HCT116 (cell line): ENCODE results near the gene BMP8B. TPM values are rescaled to one million over a fixed set of nuclear protein-coding genes. Genes with fewer than 3 reads are reported as not detected.

Experiments
- ATAC-seq: fragments of 200-7000 bp; cut with Tn5 transposase; 2 replicates; pipeline ENCODE4 v1.9.1; 2020; ENCODE audit warnings: mild to moderate bottlenecking, moderate library complexity
- BruUV-seq: library from RNA; stranded (reverse); fragments of 400-500 nt; replicated peaks from 2 replicates; lab custom pipeline; 2021; lab: Mats Ljungman, UMichigan
- CTCF ChIA-PET: fragments of 300-600 bp; sonication (Branson Sonifier 250); formaldehyde crosslinking; loops from one replicate; lab custom pipeline; 2021; ENCODE audit warnings: antibody characterized with exemption; lab: Charles Lee
- POLR2A ChIA-PET: fragments of 300-600, 350-600 bp; sonication (Branson Sonifier 250); formaldehyde crosslinking; loops from one replicate; lab custom pipeline; 2021; ENCODE audit warnings: antibody characterized with exemption; lab: Charles Lee
- RAD21 ChIA-PET, 2 experiments: fragments of 300-600 bp; sonication (Branson Sonifier 250); formaldehyde crosslinking; loops; one replicate each; lab custom pipeline; 2023; ENCODE audit warnings: low total read pairs in 2 of 2; ENCODE audit not compliant: uncharacterized antibody in 2 of 2, unreplicated experiment in 2 of 2, low non-redundant PET in 1 of 2; lab: Charles Lee
- DNase-seq: peaks from one replicate; pipeline ENCODE4 v3.0.0-alpha.2; 2010; ENCODE audit warnings: low read depth, low spot score
- H2AFZ ChIP-seq: fragments of 200-600 bp; shearing (Covaris generic), sonication (generic); 2 replicates; pipeline ENCODE4 v1.6.1; 2017; ENCODE audit warnings: low read depth, mixed run types, mixed read lengths, antibody characterized with exemption, low read length; ENCODE audit not compliant: poor library complexity, severe bottlenecking
- H3K27ac ChIP-seq: 2 replicates; pipeline ENCODE4 v1.5.1; 2012; ENCODE audit warnings: low read depth, low read length
- H3K27me3 ChIP-seq: fragments of 200-600 bp; sonication (generic); 2 replicates; pipeline ENCODE4 v1.6.1; 2016; ENCODE audit warnings: mixed run types, low read length, mixed read lengths; ENCODE audit not compliant: insufficient read depth
- H3K36me3 ChIP-seq, 2 experiments: fragments of 200-500 bp in 1 of 2; fragments of 200-600 bp in 1 of 2; sonication (Bioruptor generic) in 1 of 2; sonication (generic) in 1 of 2; 2 replicates each; pipeline versions ENCODE4 v1.5.1 to v1.6.1; 2014 to 2016; ENCODE audit warnings: low read length in 2 of 2, inconsistent platforms in 1 of 2, mixed read lengths in 1 of 2, mixed run types in 1 of 2; ENCODE audit not compliant: insufficient read depth in 2 of 2, control insufficient read depth in 1 of 2
- H3K4me1 ChIP-seq, 2 experiments: fragments of 200-600 bp in 1 of 2; sonication (generic) in 1 of 2; 2 replicates each; pipeline versions ENCODE4 v1.5.1 to v1.6.1; 2012 to 2017; ENCODE audit warnings: low read length in 2 of 2, inconsistent platforms in 1 of 2, mild to moderate bottlenecking in 1 of 2, mixed read lengths in 1 of 2, mixed run types in 1 of 2, moderate library complexity in 1 of 2; ENCODE audit not compliant: insufficient read depth in 2 of 2, control insufficient read depth in 1 of 2
- H3K4me2 ChIP-seq: fragments of 200-600 bp; sonication (generic); 2 replicates; pipeline ENCODE4 v1.6.1; 2017; ENCODE audit warnings: mixed run types, low read length, mixed read lengths
- H3K4me3 ChIP-seq, 2 experiments: fragments of 200-600 bp in 1 of 2; sonication (generic) in 1 of 2; replicated peaks in 1 of 2; 2 replicates each; pipeline ENCODE4 v1.5.1; 2011 to 2016; ENCODE audit warnings: low read length in 2 of 2, control low read depth in 1 of 2, low read depth in 1 of 2, mild to moderate bottlenecking in 1 of 2, mixed read lengths in 1 of 2, mixed run types in 1 of 2
- H3K79me2 ChIP-seq: fragments of 200-600 bp; sonication (generic); 2 replicates; pipeline ENCODE4 v1.6.1; 2017; ENCODE audit warnings: mild to moderate bottlenecking, mixed run types, low read length, moderate library complexity, mixed read lengths; ENCODE audit not compliant: insufficient read depth
- H3K9ac ChIP-seq: fragments of 200-600 bp; sonication (generic); 2 replicates; pipeline ENCODE4 v1.6.1; 2016; ENCODE audit warnings: low read length, mixed read lengths
- H3K9me2 ChIP-seq: fragments of 200-600 bp; sonication (generic), shearing (Covaris generic); 2 replicates; pipeline ENCODE4 v1.6.1; 2017; ENCODE audit warnings: mixed run types, mild to moderate bottlenecking, moderate library complexity; ENCODE audit not compliant: insufficient read depth
- H3K9me3 ChIP-seq, 2 experiments: fragments of 200-500 bp in 1 of 2; fragments of 200-600 bp in 1 of 2; sonication (Bioruptor generic) in 1 of 2; sonication (generic) in 1 of 2; 2 replicates each; pipeline ENCODE4 v1.6.1; 2014 to 2017; ENCODE audit warnings: low read length in 2 of 2, mixed read lengths in 2 of 2, inconsistent platforms in 1 of 2, low read depth in 1 of 2, mild to moderate bottlenecking in 1 of 2, mixed run types in 1 of 2, moderate library complexity in 1 of 2; ENCODE audit not compliant: control insufficient read depth in 1 of 2, insufficient read depth in 1 of 2
- H4K20me1 ChIP-seq: fragments of 200-600 bp; sonication (generic), shearing (Covaris generic); 2 replicates; pipeline ENCODE4 v1.6.1; 2017; ENCODE audit warnings: mixed run types, mild to moderate bottlenecking, moderate library complexity; ENCODE audit not compliant: insufficient read depth
- CEBPB ChIP-seq: IDR thresholded peaks from 2 replicates; pipeline ENCODE4 v1.6.1; 2012; ENCODE audit warnings: low read depth
- EGR1 ChIP-seq: IDR thresholded peaks from 2 replicates; pipeline ENCODE4 v1.6.1; 2012; ENCODE audit warnings: low read depth
- ELF1 ChIP-seq: IDR thresholded peaks from 2 replicates; pipeline ENCODE4 v1.6.1; 2012; ENCODE audit warnings: low read depth, borderline replicate concordance
- EZH2phosphoT487 ChIP-seq: fragments of 200-600 bp; IDR thresholded peaks from 2 replicates; pipeline ENCODE4 v1.6.1; 2018; ENCODE audit warnings: antibody characterized with exemption, borderline replicate concordance
- FOSL1 ChIP-seq: IDR thresholded peaks from 2 replicates; pipeline ENCODE4 v1.6.1; 2012; ENCODE audit warnings: low read depth
- POLR2A ChIP-seq: IDR thresholded peaks from 2 replicates; pipeline ENCODE4 v1.7.0; 2011; ENCODE audit warnings: borderline replicate concordance; ENCODE audit not compliant: insufficient read depth, insufficient read length; ENCODE audit errors: extremely low read depth
- POLR2AphosphoS5 ChIP-seq: IDR thresholded peaks from 2 replicates; pipeline ENCODE4 v1.6.1; 2011; ENCODE audit warnings: mild to moderate bottlenecking, low read depth, low read length, moderate library complexity
- RAD21 ChIP-seq: IDR thresholded peaks from 2 replicates; pipeline ENCODE4 v1.6.1; 2012; ENCODE audit warnings: low read depth, mild to moderate bottlenecking
- SP1 ChIP-seq: IDR thresholded peaks from 2 replicates; pipeline ENCODE4 v1.6.1; 2012; ENCODE audit warnings: low read depth
- YY1 ChIP-seq: IDR thresholded peaks from 2 replicates; pipeline ENCODE4 v1.6.1; 2011; ENCODE audit warnings: low read length, low read depth, moderate library complexity, mild to moderate bottlenecking; ENCODE audit not compliant: insufficient replicate concordance; ENCODE audit errors: extremely low read depth
- ZNF274 ChIP-seq: fragments of 200-500 bp; sonication (Bioruptor generic); IDR thresholded peaks from 2 replicates; pipeline ENCODE4 v1.6.1; 2014; ENCODE audit warnings: mild to moderate bottlenecking, low read depth, low read length, inconsistent platforms
- intact Hi-C: fragments of 100-400 bp; cut with micrococcal nuclease; formaldehyde crosslinking; loops from 2 replicates; pipeline ENCODE4 v1.10.0; 2022
- total RNA-seq: library from RNA; stranded (reverse); gene quantifications from one replicate; pipeline ENCODE4 v1.2.1, GENCODE V29; 2021; ENCODE audit not compliant: unreplicated experiment
- TF ChIP-seq, protein P1 (sequence below): IDR thresholded peaks from 2 replicates; pipeline ENCODE4 v1.6.1; 2012; ENCODE audit warnings: low read depth
- TF ChIP-seq, protein P2 (sequence below): IDR thresholded peaks from 2 replicates; pipeline ENCODE4 v1.6.1; 2012
- TF ChIP-seq, protein P3 (sequence below): IDR thresholded peaks from 2 replicates; pipeline ENCODE4 v1.6.1; 2012
- TF ChIP-seq, protein P4 (sequence below), 3 experiments: fragments of 200-600 bp in 1 of 3; sonication (generic) in 1 of 3; IDR thresholded peaks in 2 of 3; conservative IDR thresholded peaks in 1 of 3; 2 replicates each; pipeline ENCODE4 v1.5.1; 2012 to 2017; ENCODE audit warnings: low read depth in 2 of 3, low read length in 2 of 3, antibody characterized with exemption in 1 of 3, borderline replicate concordance in 1 of 3, control low read depth in 1 of 3, mild to moderate bottlenecking in 1 of 3, mixed read lengths in 1 of 3, mixed run types in 1 of 3, moderate library complexity in 1 of 3; ENCODE audit not compliant: insufficient read depth in 1 of 3

The BMP8B gene
- total RNA-seq, 1 experiment from 2014 or later, result 9.5 TPM

DNA sequence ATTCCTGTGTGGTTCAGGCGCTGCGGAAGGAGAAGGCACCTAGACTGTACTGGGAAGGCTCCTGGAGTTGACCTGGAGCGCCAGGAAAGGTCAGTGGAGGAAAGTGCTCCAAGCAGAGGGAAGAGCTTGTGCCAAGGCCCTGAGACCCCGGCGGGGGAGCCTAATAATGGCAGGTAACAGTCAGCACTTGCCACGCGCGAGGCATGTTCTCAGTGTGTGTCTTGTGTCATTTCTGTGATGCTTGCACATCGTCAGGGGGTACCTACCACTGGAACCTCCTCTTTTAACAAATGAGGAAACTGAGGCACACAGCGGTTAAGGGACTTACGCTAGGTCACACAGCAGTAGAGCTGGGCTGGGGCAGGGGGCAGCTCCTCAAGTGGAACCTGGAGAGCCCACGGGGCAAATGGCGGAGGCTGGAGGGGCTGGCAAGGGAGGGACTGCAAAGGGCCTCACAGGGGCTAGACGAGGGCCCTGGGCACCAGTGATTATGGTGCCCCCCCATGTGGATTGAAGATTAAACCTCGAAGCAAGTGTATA, 976 bp upstream of the BMP8B start:
- Histone ChIP-seq H3K27me3 (no peaks in the 10 kb centered on the region), H3K4me3 (peak overlapping the region; percentile 51 to 69), H2AFZ (no peak overlapping the region), H3K36me3 (no peaks in the 10 kb centered on the region), H4K20me1 (no peaks in the 10 kb centered on the region), H3K27ac (peak overlapping the region; percentile 71; the same call in 1 of the 2 replicates), H3K4me1 (peaks cover 13 to 23% of the 10 kb centered on the region in 2 experiments; a peak in 3 of 4 replicates), H3K9me3 (no peaks in the 10 kb centered on the region), H3K9ac (peak overlapping the region; percentile 81), H3K79me2 (no peaks in the 10 kb centered on the region; the same call in 1 of the 2 replicates), H3K9me2 (no peaks in the 10 kb centered on the region), H3K4me2 (peak overlapping the region; percentile 91)
- ChIA-PET CTCF (interaction anchor here (1.1 kb wide), 1 partner anchor 9 kb away, joined by 7 read pairs; no protein-coding TSS in a partner anchor), POLR2A (no interaction called here), RAD21 (no interaction called here)
- ATAC-seq (no peak), DNase-seq (no peak)
- intact Hi-C loops, result loop anchor here (10.0 kb wide), 1 partner anchor 185 kb away; no protein-coding TSS in a partner anchor
- BruUV-seq, result TSS peak; percentile 71
- TF ChIP-seq POLR2A (no peak), ZNF274 (no peak), FOSL1 (no peak), RAD21 (no peak), EZH2phosphoT487 (no peak), YY1 (no peak), EGR1 (no peak), ELF1 (no peak), SP1 (no peak), POLR2AphosphoS5 (no peak), CEBPB (no peak)
- TF ChIP-seq, protein P1, sequence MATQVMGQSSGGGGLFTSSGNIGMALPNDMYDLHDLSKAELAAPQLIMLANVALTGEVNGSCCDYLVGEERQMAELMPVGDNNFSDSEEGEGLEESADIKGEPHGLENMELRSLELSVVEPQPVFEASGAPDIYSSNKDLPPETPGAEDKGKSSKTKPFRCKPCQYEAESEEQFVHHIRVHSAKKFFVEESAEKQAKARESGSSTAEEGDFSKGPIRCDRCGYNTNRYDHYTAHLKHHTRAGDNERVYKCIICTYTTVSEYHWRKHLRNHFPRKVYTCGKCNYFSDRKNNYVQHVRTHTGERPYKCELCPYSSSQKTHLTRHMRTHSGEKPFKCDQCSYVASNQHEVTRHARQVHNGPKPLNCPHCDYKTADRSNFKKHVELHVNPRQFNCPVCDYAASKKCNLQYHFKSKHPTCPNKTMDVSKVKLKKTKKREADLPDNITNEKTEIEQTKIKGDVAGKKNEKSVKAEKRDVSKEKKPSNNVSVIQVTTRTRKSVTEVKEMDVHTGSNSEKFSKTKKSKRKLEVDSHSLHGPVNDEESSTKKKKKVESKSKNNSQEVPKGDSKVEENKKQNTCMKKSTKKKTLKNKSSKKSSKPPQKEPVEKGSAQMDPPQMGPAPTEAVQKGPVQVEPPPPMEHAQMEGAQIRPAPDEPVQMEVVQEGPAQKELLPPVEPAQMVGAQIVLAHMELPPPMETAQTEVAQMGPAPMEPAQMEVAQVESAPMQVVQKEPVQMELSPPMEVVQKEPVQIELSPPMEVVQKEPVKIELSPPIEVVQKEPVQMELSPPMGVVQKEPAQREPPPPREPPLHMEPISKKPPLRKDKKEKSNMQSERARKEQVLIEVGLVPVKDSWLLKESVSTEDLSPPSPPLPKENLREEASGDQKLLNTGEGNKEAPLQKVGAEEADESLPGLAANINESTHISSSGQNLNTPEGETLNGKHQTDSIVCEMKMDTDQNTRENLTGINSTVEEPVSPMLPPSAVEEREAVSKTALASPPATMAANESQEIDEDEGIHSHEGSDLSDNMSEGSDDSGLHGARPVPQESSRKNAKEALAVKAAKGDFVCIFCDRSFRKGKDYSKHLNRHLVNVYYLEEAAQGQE, result no peak
- TF ChIP-seq, protein P2, sequence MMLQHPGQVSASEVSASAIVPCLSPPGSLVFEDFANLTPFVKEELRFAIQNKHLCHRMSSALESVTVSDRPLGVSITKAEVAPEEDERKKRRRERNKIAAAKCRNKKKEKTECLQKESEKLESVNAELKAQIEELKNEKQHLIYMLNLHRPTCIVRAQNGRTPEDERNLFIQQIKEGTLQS, result no peak
- TF ChIP-seq, protein P3, sequence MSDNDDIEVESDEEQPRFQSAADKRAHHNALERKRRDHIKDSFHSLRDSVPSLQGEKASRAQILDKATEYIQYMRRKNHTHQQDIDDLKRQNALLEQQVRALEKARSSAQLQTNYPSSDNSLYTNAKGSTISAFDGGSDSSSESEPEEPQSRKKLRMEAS, result no peak
- TF ChIP-seq, protein P4, sequence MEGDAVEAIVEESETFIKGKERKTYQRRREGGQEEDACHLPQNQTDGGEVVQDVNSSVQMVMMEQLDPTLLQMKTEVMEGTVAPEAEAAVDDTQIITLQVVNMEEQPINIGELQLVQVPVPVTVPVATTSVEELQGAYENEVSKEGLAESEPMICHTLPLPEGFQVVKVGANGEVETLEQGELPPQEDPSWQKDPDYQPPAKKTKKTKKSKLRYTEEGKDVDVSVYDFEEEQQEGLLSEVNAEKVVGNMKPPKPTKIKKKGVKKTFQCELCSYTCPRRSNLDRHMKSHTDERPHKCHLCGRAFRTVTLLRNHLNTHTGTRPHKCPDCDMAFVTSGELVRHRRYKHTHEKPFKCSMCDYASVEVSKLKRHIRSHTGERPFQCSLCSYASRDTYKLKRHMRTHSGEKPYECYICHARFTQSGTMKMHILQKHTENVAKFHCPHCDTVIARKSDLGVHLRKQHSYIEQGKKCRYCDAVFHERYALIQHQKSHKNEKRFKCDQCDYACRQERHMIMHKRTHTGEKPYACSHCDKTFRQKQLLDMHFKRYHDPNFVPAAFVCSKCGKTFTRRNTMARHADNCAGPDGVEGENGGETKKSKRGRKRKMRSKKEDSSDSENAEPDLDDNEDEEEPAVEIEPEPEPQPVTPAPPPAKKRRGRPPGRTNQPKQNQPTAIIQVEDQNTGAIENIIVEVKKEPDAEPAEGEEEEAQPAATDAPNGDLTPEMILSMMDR (IDR thresholded peaks at IDR 0.05 in 2 of 3, conservative IDR thresholded peaks at IDR 0.05 in 1 of 3; ENCODE audit: borderline replicate concordance in 1 of 3, insufficient read depth in 1 of 3, low read depth in 2 of 3, low read length in 2 of 3), result no peak
